Spleen (tissue), 11 donors: Measurements from ENCODE around the gene TSNAX. TPM values are rescaled to one million over a fixed set of nuclear protein-coding genes. Genes with fewer than 3 reads are reported as not detected.

ENCODE experiments used
- DNase-seq: peaks from one replicate; pipeline ENCODE4 v3.0.0-alpha.2; 2020
- H3K27ac ChIP-seq, 8 donors: fragments of 200-600 bp; sonication (generic) in 7 of 8; 1 replicate in 4 of 8; 2 replicates in 4 of 8; pipeline versions ENCODE4 v1.5.0 to v1.8.0; 2016 to 2021; ENCODE audit warnings: inconsistent platforms in 4 of 8, mild to moderate bottlenecking in 4 of 8, moderate library complexity in 1 of 8
- H3K27me3 ChIP-seq, 7 donors: fragments of 200-600 bp; sonication (generic) in 6 of 7; replicated peaks in 1 of 7; 1 replicate in 4 of 7; 2 replicates in 3 of 7; pipeline versions ENCODE4 v1.5.0 to v1.8.0; 2016 to 2021; ENCODE audit warnings: inconsistent platforms in 3 of 7, mild to moderate bottlenecking in 1 of 7
- H3K36me3 ChIP-seq, 6 donors: fragments of 200-600 bp; sonication (generic) in 5 of 6; 1 replicate in 4 of 6; 2 replicates in 2 of 6; pipeline versions ENCODE4 v1.5.0 to v1.8.0; 2016 to 2021; ENCODE audit warnings: inconsistent platforms in 2 of 6
- H3K4me1 ChIP-seq, 6 donors: fragments of 200-600 bp; sonication (generic) in 5 of 6; 1 replicate in 3 of 6; 2 replicates in 3 of 6; pipeline versions ENCODE4 v1.5.0 to v1.8.0; 2016 to 2021; ENCODE audit warnings: inconsistent platforms in 3 of 6
- H3K4me3 ChIP-seq, 8 donors: fragments of 200-600 bp; sonication (generic) in 7 of 8; 1 replicate in 4 of 8; 2 replicates in 4 of 8; pipeline versions ENCODE4 v1.5.0 to v1.8.0; 2016 to 2021; ENCODE audit warnings: inconsistent platforms in 4 of 8, mild to moderate bottlenecking in 4 of 8, moderate library complexity in 2 of 8
- H3K9me3 ChIP-seq, 8 donors: fragments of 200-600 bp; sonication (generic) in 7 of 8; 1 replicate in 4 of 8; 2 replicates in 4 of 8; pipeline versions ENCODE4 v1.5.0 to v1.8.0; 2016 to 2021; ENCODE audit warnings: inconsistent platforms in 4 of 8
- POLR2A ChIP-seq, 3 donors: fragments of 450-650 bp; IDR thresholded peaks; one replicate each; pipeline ENCODE4 v1.5.1; 2017; ENCODE audit warnings: antibody characterized with exemption in 3 of 3, mild to moderate bottlenecking in 1 of 3
- POLR2AphosphoS5 ChIP-seq, 3 donors: sonication (generic); formaldehyde crosslinking; IDR thresholded peaks; one replicate each; pipeline ENCODE4 v1.5.1; 2017; ENCODE audit warnings: antibody characterized with exemption in 3 of 3
- WGBS, 5 donors: extraction: QIAGEN DNeasy Blood & Tissue Kit in 3 of 5; methylation state at CpG; one replicate each; pipeline versions ENCODE4 v1.1.5 to v1.1.7; 2013 to 2018; 5-methylcytosine and 5-hydroxymethylcytosine counted together
- intact Hi-C: fragments of 100-400 bp; cut with DNase I; formaldehyde crosslinking; loops from one replicate; pipeline ENCODE4 v1.15.0; 2023; ENCODE audit warnings: low total_unique reads
- polyA plus RNA-seq, 3 donors: library from polyadenylated mRNA; stranded (reverse); fragments of 200-250 nt; gene quantifications; one replicate each; pipeline ENCODE4 v1.2.1, GENCODE V29; 2013
- total RNA-seq, 7 donors: library from RNA; depleted of rRNA in 3 of 7; stranded (reverse); fragments of >200 nt in 3 of 7; fragmentation: NEBNext Ultra II Directional in 4 of 7; extraction: Animal tissue kit (Norgen Biotek cat#: 25700) in 4 of 7; gene quantifications; one replicate each; pipeline versions ENCODE4 v1.1.0 to v1.2.1, GENCODE V29; 2016 to 2021
- TF ChIP-seq, protein P1 (sequence below), 11 experiments: fragments of 200-600 bp in 7 of 11; fragments of 450-650 bp in 4 of 11; sonication (generic) in 4 of 11; IDR thresholded peaks in 8 of 11; conservative IDR thresholded peaks in 3 of 11; 1 replicate in 7 of 11; 2 replicates in 4 of 11; pipeline versions ENCODE4 v1.4.0 to v1.8.0; 2016 to 2021; ENCODE audit warnings: antibody characterized with exemption in 11 of 11, inconsistent platforms in 4 of 11, mild to moderate bottlenecking in 1 of 11
- donor health status: healthy with polysubstance abuse.
- donor health status: DM: no; HTN: no; CAD: no; lungs with moderate emphysema.
- donor health status: DM: no; HTN: no; CAD: no.
- donor health status: Bipolar disorder and iron deficiency.
- donor health status: healthy.
- donor health status: DM: no; HTN: no; CAD: no.
- donor health status: DM: yes; HTN: yes; CAD: no.

Gene TSNAX
- total and polyA plus RNA-seq, 10 donors = 14.0 to 61.8 (median 48.0) TPM

DNA sequence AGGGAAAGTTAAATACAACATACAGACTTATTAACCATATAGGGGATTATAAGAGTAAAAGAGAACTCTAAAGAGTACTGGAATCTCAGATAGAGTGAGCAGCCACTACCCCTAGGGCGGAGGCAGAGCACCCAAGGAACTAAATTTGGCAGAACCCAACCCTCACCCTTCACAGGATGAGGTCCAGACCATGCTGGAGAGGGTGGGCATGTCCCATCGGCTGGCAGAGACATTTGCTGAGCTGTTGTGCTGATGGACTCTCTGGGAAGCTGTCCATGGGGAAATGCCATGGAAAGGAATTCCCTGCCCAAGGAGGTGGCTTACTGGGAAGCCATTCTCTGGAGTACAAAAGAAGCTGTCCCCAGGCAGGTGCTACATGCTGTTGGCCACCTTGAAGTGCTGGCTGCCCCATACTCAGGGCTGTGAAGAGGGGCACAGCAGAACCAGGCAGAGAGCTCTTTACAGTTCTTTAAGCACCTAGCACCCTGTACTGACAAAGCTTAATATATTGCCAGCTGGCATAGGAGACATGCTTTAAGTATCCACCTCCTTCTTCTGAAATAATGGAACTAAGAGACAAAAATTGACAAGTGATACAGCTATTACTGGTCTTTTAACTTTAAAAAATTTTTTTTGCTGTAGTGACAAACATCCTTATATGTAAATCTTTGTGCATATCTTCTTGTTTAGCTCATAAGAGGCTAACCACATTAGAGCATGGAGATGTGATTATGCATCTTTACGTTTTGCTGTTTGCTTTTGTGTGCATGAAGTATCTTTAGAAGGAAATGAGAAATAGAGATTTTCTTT lies 29.6 kb downstream of the TSNAX start:
- Histone ChIP-seq H3K4me1 (peaks cover 0 to 32% (median 14%) of the 10 kb centered on the region in 6 donors), H3K9me3 (no peaks in the 10 kb centered on the region), H3K4me3 (no peak overlapping the region), H3K27ac (peak overlapping the region in 6 of 8 donors; percentile 5 to 59 (median 27)), H3K27me3 (no peaks in the 10 kb centered on the region), H3K36me3 (peaks cover 0 to 62% (median 9%) of the 10 kb centered on the region in 6 donors)
- TF ChIP-seq, protein P1, sequence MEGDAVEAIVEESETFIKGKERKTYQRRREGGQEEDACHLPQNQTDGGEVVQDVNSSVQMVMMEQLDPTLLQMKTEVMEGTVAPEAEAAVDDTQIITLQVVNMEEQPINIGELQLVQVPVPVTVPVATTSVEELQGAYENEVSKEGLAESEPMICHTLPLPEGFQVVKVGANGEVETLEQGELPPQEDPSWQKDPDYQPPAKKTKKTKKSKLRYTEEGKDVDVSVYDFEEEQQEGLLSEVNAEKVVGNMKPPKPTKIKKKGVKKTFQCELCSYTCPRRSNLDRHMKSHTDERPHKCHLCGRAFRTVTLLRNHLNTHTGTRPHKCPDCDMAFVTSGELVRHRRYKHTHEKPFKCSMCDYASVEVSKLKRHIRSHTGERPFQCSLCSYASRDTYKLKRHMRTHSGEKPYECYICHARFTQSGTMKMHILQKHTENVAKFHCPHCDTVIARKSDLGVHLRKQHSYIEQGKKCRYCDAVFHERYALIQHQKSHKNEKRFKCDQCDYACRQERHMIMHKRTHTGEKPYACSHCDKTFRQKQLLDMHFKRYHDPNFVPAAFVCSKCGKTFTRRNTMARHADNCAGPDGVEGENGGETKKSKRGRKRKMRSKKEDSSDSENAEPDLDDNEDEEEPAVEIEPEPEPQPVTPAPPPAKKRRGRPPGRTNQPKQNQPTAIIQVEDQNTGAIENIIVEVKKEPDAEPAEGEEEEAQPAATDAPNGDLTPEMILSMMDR (IDR thresholded peaks at IDR 0.05 in 8 of 11, conservative IDR thresholded peaks at IDR 0.05 in 3 of 11) = no peak
- TF ChIP-seq POLR2AphosphoS5 (IDR thresholded peaks at IDR 0.05) (no peak), POLR2A (IDR thresholded peaks at IDR 0.05) (no peak)
- intact Hi-C loops = no loop called here
- WGBS, 5 donors = 75 to 86% (median 79%) methylated on average over 3 of the region's 3 CpGs
- no peak for DNase-seq

DNA sequence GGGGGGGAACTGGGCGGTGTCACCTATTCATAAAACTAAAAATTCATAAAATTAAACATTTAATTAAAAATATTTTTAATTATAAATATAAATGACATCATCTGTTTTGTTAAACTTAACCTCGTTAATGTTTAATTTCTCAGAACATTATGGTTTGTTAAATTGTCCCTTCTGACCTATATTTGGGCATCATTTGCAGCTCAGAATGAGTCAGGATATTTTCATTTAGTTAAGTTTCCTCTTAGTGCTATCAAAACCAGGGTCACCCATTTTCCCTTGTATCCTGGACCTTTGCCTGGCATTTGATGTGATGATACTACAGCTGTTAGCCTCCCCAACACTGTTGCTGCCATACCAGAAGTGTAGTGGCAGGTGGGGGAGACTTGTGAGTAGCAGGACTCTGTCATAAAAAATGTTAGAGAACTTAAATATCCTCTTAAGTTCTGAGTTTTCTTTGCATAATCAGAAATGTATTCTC lies 30.3 kb downstream of the TSNAX start:
- 77 to 93% (median 84%) methylated on average over 2 of the region's 2 CpGs for WGBS, 5 donors
- no peak for DNase-seq
- no peaks in the 10 kb centered on the region for H3K9me3 ChIP-seq
- peaks cover 0 to 63% (median 12%) of the 10 kb centered on the region in 6 donors for H3K36me3 ChIP-seq
- H3K27ac ChIP-seq = peak overlapping the region in 4 of 8 donors; percentile 17 to 51 (median 34)
- intact Hi-C loops = no loop called here
- peaks cover 0 to 32% (median 15%) of the 10 kb centered on the region in 6 donors for H3K4me1 ChIP-seq
- no peak overlapping the region for H3K4me3 ChIP-seq
- no peaks in the 10 kb centered on the region for H3K27me3 ChIP-seq
- TF ChIP-seq, protein P1 (IDR thresholded peaks at IDR 0.05 in 8 of 11, conservative IDR thresholded peaks at IDR 0.05 in 3 of 11) = no peak
- peak in 1 of 3 donors; percentile 14 for TF ChIP-seq POLR2AphosphoS5 (IDR thresholded peaks at IDR 0.05)
- TF ChIP-seq POLR2A (IDR thresholded peaks at IDR 0.05) = no peak

DNA sequence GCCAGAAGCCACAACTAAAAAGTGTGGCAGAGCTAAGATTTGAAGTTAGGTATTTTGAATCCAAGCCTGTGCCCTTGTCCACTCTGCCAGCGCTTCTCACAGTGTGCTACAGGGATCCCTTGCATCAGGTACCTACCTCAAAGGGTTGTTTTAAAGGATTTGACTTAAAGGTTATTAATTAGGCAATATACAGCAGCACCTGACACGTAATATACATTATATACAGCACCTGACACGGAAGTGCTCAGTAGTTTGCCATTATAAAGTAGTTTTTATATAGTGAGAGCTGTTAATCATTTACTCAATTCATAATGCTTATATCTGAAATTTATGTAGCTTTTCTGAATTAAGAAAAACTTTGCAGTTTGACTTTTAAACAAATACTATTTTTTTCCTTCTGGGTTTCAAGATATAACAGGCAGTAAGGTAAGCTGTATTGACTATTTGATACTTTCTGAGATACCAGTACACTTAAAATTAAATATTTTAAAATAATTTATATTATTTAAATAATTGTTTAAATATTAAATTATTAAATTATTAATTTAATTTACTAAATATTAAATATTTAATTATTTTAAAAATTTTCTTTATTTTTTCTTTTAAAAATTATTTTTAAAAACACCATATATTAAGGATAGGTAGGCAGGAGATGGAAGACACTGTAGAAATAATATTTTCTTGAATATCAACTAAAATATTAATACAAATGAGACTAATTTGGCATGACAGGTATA lies 33.3 kb downstream of the TSNAX start:
- Histone ChIP-seq H3K36me3 (peaks cover 2 to 79% (median 18%) of the 10 kb centered on the region in 6 donors), H3K27me3 (no peaks in the 10 kb centered on the region), H3K9me3 (no peaks in the 10 kb centered on the region), H3K4me1 (peaks cover 0 to 31% (median 15%) of the 10 kb centered on the region in 6 donors), H3K4me3 (no peak overlapping the region), H3K27ac (no peak overlapping the region)
- no peak for DNase-seq
- 94 to 98% (median 98%) methylated on average over 3 of the region's 3 CpGs for WGBS, 5 donors
- TF ChIP-seq, protein P1 (IDR thresholded peaks at IDR 0.05 in 8 of 11, conservative IDR thresholded peaks at IDR 0.05 in 3 of 11) = no peak
- no peak for TF ChIP-seq POLR2A (IDR thresholded peaks at IDR 0.05)
- TF ChIP-seq POLR2AphosphoS5 (IDR thresholded peaks at IDR 0.05) = no peak
- intact Hi-C loops = no loop called here
